Stimulated activated CD4-positive, alpha-beta T cell treated with anti-CD3 and anti-CD28 coated beads, Interleukin-4, amount 100 ng/mL, for 48 hours (primary cell): Measurements from ENCODE around the gene SMG6.
A peak's percentile ranks its signal among the peaks of the same experiment; 100 is the strongest.
"Not testable (repeated sequence)": the region's sequence is repeated elsewhere in the genome, so short reads cannot be mapped to it uniquely, and the experiment has no call there.

Experiments used
- DNase-seq, 2 donors: peaks; one replicate each; pipeline ENCODE4 v3.0.0-alpha.2; 2020; ENCODE audit warnings: low read depth in 2 of 2

SMG6 gene

GRCh38 chr17:2202996-2203575 is 100.5 kb downstream of the SMG6 start:
- no peak for DNase-seq

DNA sequence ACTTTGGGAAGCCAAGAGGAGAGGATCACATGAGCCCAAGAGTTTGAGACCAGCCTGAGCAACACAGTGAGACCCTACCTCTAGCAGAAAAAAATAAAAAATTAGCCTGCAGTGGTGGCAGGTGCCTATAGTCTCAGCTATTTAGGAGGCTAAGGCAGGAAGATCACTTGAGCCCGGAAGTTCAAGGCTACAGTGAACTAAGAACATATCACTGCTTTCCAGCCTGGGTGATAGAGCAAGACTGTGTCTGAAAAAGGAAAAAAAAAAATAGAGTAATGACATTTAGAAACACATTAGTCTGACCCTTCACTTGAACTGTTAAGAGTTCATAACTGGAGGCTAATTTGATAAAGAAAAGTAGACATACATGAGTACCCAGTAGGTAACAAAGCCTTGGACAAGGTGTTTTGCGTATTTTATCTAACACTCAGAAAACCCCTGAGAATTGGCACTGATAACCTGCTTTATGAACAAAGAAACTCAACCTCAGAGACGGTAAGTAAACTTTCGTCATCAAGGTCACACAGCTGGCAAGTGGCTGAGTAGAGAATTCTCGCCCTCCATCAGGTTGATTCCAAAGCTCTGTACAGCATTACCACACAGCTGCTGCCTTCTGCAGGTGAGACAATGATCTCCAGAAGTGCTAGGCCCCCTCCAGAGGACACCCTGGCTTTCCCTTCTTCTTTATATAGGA is 101.1 kb downstream of the SMG6 start:
- no peak for DNase-seq

DNA sequence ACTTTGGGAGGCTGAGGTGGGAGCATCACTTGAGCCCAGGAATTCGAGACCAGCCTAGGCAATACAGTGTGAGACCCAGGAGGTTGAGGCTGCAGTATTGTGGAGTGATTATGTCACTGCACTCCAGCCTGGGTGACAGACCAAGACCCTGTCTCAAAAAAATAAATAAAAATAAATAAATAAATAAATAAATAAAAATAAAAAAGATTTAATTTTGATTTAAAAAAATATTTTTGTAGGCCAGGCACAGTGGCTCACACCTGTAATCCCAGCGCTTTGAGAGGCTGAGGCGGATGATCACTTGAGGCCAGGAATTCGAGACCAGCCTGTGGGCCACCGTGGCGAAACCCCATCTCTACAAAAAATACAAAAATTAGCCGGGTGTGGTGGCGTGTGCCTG is 104.2 kb downstream of the SMG6 start:
- DNase-seq: not testable (repeated sequence)

DNA sequence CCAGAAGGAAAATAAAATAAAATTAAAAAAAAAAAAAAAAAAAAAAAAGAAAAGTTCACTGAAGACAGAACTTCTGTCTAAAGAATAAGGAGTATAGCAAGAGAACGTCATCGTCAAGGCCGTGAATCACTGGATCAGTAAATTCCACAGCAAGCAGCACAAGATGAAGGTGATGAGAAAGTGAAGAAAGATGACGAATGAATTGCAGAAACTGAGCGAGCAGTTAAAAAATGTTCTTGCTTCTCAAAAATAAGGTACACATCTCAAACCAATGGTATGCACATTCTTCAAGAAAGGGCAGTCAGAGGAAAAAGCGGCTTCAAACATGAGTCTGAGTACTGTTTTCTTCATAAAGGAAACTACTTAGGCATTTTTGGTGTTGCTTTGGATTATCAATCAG is 104.7 kb downstream of the SMG6 start:
- no peak for DNase-seq

GRCh38 chr17:2197271-2197670 is 106.3 kb downstream of the SMG6 start:
- DNase-seq: no peak

DNA sequence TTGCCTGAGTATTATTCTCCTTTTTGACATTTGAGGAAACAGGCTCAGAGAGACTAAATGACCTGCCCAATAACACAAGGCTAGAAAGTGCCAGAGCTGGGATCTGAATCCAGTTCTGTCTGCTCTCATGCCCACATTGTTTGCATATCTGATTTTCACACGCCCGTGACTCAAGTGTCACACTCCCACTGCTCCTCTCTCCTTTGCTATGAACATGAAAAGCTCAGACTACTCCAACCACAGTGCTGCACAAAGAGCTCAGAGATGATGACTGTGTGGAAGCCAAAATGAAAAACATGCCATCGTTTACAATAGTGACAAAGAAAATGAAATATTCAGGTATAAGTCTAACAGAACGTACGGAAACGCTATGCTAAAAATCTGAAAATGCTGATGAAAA is 107.9 kb downstream of the SMG6 start:
- DNase-seq: peak; percentile 41 to 67

- DNase-seq: no peak
Observed at GRCh38 chr17:2194889-2195335, 108.7 kb downstream of the SMG6 start.

- peak in 1 of 2 donors; percentile 56 for DNase-seq
Observed at GRCh38 chr17:2192367-2193057, 111.1 kb downstream of the SMG6 start.

GRCh38 chr17:2191785-2192184 is 111.8 kb downstream of the SMG6 start:
- DNase-seq: no peak

- no peak for DNase-seq
Observed at GRCh38 chr17:2191227-2191626, 112.4 kb downstream of the SMG6 start.

DNA sequence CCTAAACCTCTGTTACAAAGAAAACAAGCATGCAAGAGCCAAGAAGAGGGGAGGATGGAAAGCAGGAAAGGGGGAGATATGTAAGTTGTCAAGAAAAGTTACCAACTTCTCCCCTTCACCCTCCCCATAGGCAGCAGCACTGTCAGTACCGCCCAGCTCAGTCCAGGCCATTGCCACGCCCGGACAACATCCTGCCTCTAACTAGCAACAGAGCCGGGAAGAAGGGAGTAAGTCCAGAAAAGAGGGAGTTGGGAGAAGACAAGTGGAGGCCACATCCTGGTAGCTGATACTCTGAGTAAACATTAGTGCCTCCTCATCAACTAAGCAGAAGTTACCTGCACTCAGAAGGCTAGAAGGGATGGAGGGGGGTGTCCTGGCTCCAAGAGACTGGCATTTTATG is 113.6 kb downstream of the SMG6 start:
- no peak for DNase-seq

- DNase-seq: no peak
Observed at GRCh38 chr17:2188971-2189630, 114.5 kb downstream of the SMG6 start.

DNA sequence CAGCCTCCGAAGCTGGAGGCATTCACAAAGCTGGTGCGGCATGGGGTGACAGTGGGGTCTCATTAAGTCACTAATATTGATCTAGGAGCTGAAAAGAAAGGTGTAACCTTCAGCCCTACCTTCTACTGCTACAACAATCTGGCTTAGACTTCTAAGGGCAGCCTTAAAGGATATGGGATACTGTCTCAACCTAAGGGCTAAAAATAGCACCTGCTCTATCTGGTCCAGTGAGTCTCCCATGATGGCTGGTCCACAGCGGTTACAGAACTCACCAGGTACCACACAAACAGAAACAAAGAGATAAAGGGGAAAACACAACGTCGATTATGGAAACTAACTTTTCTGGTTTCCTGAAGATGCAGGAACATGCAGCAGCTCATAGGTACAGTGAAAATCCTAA is 115.8 kb downstream of the SMG6 start:
- no peak for DNase-seq

- DNase-seq: no peak
Observed at GRCh38 chr17:2186937-2187336, 116.6 kb downstream of the SMG6 start.

DNA sequence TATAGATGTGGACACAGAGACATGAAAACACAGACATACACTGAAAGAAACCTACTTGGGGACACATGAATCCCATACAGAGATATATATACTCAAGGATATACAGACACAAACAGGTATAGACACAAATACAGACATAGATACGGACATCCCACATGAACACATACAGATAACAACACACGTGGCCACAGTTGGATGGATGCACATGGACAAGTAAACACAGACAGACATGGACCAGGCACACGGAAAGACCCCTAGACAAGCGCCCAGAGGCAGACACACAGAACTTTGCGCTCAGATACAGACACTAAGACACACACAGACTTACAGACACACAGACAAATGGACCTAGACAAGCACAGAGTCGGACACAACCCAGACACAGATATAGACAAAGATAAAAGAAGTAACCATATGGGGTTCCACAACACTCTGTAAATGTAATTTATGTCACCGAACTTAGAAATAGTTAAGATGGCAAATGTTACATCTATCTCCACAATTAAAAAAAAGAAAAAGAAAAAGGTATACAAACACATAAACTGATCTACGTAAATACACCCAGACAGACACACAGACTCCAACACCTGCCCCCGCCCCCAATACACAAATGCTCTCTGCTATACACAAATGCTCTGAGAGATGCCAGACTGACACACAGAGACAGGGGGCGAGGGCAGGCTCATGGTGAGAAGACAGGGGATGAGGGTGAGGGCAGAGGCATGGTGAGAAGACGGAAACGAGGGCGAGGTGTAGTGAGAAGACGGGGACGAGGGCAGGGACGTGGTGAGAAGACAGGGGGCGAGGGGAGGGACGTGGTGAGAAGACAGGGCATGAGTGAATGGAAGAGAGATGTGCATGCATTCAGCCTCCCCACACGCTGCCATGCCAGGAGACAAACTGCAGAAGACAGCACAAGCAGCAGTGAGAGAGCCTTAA is 118.3 kb downstream of the SMG6 start:
- no peak for DNase-seq

DNA sequence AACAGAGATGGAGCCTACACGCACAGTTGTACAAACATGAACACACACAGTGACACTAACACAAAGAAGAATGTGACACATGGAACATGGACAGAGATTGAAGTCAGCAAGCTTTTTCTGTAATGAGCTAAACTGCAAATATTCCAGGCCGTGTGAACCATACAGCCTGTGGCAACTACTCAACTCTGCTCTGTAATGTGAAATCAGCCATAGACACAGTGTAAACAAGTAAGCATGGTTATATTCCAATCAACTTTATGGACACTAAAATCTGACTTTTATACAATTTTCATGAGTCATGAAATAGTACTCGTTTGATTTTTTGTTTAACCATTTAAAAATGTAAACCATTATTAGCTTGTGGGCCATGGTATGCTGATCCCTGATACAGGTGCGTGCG is 120.2 kb downstream of the SMG6 start:
- DNase-seq: no peak

DNA sequence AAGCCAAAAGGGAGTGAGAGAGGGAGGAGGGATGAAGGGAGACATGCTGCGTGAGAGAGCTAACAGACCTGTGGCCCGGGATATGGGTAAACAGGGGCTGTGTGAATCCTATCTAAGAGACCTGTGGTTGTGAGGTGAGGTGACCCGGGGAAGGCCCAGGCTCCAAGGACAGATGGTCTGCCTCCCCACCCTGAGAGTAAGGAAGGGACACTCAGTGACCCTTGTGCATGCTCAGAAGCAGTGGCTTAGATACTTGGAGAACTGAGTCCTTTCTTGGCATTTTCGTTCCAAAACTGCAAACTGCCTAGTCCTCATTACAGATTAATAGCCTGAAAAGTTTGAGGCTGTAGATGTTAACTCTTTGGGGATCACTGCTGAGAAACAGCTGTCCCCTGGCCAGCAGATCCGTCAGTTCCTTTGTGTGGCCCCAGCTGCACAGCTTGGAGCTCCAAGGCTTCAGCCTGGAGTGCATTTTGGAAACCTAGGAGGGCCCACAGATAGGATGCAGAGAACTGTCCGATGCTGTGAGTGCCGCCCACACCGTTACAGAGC is 121.6 kb downstream of the SMG6 start:
- DNase-seq: no peak

DNA sequence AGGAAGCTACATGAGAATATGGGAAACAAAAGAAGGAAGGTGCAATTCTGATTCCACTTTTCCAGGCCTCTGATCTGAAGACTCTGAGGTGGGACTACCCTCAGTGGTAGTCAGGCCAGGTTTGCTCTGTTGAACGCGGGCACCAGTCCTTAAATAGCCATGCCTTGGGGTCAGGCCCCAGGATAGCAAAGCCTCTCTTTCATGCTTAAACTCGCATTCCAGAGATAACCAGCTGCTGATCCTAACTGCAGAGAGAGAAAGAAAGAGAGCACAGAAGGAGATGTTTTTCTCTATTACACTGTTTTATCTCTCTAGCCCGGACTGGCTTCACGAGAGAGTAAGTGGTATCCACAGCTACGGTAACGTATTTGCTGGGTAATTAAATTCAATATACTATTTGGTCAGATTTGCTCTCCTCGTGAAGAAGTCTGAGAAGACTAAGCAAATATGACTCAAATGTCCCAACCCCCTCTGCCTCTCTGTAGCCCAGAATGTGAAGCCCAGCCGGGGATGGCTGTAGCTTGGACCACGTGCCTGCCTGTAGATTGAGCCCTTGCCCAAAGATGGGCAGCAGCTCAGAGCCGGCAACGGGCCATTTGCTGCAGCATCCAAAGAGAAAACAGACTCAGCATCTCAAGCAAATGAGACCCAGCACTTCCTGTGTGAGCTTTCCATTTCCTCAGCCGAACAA is 122.2 kb downstream of the SMG6 start:
- no peak for DNase-seq

- no peak for DNase-seq
Observed at GRCh38 chr17:2180768-2181167, 122.8 kb downstream of the SMG6 start.

- no peak for DNase-seq
Observed at GRCh38 chr17:2179615-2180295, 123.8 kb downstream of the SMG6 start.
